Measurements from ENCODE around the gene TM4SF4. TPM values are rescaled to one million over a fixed set of nuclear protein-coding genes. Genes with fewer than 3 reads are reported as not detected.

The TM4SF4 gene
- total RNA-seq, 1 donor from 2014 or later: not detected

DNA sequence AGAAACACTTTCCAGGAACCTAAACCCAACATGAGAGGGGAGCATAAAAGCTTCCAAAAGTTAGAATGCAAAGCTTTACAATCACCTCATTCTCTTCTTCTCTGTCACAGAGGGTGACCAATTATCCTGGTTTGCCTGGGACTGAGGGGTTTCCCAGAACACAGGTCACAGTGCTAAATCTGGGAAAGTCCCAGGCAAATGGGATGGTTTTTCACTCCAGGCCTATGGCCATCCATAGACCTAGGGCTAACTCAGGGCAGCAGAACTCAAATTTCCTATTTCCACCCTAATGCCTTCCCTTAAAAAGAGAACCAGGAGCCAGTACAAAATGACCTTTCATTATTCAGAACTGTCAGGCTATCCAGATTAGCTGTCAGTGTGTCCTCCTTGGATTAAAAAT lies 77.0 kb downstream of the TM4SF4 start:
- peaks cover 4% of the 10 kb centered on the region for H3K36me3 Mint-ChIP-seq (ENCODE audit: low read depth)
- peak overlapping the region; percentile 52 for H3K27ac Mint-ChIP-seq (ENCODE audit: unreplicated experiment)
- no peak for DNase-seq (ENCODE audit: low read depth, low spot score)
- no peak overlapping the region for H3K4me3 Mint-ChIP-seq
- H3K4me1 Mint-ChIP-seq: peaks cover 80% of the 10 kb centered on the region
- H3K27me3 Mint-ChIP-seq (ENCODE audit: low read depth): no peaks in the 10 kb centered on the region
- TF ChIP-seq, protein P1, sequence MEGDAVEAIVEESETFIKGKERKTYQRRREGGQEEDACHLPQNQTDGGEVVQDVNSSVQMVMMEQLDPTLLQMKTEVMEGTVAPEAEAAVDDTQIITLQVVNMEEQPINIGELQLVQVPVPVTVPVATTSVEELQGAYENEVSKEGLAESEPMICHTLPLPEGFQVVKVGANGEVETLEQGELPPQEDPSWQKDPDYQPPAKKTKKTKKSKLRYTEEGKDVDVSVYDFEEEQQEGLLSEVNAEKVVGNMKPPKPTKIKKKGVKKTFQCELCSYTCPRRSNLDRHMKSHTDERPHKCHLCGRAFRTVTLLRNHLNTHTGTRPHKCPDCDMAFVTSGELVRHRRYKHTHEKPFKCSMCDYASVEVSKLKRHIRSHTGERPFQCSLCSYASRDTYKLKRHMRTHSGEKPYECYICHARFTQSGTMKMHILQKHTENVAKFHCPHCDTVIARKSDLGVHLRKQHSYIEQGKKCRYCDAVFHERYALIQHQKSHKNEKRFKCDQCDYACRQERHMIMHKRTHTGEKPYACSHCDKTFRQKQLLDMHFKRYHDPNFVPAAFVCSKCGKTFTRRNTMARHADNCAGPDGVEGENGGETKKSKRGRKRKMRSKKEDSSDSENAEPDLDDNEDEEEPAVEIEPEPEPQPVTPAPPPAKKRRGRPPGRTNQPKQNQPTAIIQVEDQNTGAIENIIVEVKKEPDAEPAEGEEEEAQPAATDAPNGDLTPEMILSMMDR (conservative IDR thresholded peaks at IDR 0.05): no peak
- H3K9me3 Mint-ChIP-seq: no peaks in the 10 kb centered on the region

DNA sequence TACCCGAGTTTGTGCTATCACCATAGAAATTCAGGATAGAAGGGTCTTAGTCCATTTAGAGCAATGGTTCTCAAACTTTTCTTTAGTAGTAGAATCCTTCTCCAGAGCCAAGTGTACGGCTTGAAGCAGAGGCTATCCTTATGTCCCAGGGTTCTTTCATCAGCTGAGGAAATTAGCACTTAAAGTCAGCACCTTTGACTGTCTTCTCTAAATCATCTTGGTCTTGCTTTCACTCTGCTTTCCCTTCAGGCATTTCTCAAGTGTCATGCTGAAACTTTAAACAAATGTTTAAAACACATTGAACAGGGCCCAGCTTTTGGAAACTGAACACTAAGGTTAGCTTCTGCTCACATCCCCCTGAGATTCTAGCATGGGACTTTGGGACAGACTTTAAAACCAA lies 78.2 kb downstream of the TM4SF4 start:
- peak overlapping the region; percentile 9 for H3K27ac Mint-ChIP-seq (ENCODE audit: unreplicated experiment)
- H3K4me3 Mint-ChIP-seq: no peak overlapping the region
- no peaks in the 10 kb centered on the region for H3K9me3 Mint-ChIP-seq
- peaks cover 4% of the 10 kb centered on the region for H3K36me3 Mint-ChIP-seq (ENCODE audit: low read depth)
- TF ChIP-seq, protein P1 (conservative IDR thresholded peaks at IDR 0.05): no peak
- H3K27me3 Mint-ChIP-seq (ENCODE audit: low read depth): no peaks in the 10 kb centered on the region
- H3K4me1 Mint-ChIP-seq: peaks cover 73% of the 10 kb centered on the region
- no peak for DNase-seq (ENCODE audit: low read depth, low spot score)

Other genes with a start within 250 kb of the TM4SF4 start
- not detected in 2 replicates for gene TM4SF18, start 141.1 kb upstream of the TM4SF4 start, total RNA-seq
- not detected in 2 replicates for gene TM4SF1, start 97.0 kb upstream of the TM4SF4 start, total RNA-seq
- gene WWTR1, start 183.3 kb downstream of the TM4SF4 start, total RNA-seq: 34.5 and 35.6 TPM in 2 replicates

Measured in neural crest cell (in vitro differentiated cells).